Activated gamma-delta T cell treated with Interleukin-2 at 50 U/mL for 16 hours (primary cell): ENCODE measurements around the gene TTC22.

Experiments
- DNase-seq: peaks from one replicate; pipeline ENCODE4 v3.0.0-alpha.2; 2020

Gene TTC22

DNA sequence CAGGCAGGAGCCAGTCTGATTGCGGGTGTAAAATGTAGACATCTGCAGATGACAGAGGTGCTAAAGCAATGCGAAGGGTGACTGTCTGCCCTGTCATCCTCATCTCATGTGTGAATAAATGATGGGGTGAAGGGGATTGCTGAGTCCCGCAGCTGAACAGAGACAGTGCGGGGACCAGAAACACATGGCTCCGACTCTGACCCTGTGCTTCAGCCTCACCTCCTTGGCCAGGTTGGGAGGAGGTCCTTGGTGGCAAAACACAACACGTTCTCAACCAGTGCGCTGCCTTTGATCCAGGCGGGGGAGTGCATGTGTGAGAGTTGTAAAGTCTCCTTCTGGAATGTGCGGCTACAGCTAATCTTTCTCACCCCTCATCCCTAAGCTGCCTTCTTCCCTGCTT is 32.0 kb upstream of the TTC22 start:
- DNase-seq: no peak

DNA sequence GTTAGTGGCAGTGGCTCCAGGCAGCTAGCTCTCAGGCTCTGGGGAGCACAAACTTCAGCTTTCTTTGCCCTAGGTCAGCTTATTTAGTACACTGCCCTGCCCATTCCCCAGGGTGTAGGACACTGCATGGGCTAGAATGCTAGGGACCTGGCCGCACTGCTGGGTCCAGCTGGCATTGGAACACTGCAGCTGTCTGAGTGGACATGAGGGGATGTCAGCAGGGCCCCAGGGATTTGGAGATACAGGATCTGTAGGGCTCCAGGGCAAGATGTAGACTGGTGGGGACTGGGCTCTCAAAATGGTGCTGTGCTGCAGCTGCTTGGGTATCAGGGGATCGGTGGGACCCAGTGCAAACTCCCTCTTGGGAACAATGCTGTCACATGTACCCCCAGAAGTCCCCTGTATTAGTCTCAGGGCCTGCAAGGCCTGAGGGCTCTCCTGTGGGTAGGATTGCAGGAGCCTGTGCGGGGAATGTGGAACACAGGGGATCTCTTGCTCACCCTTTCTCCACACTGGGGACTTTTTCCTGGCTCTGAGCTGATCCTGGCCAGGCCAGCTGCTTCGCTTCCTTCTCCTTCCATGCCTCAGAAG is 25.2 kb upstream of the TTC22 start:
- no peak for DNase-seq

DNA sequence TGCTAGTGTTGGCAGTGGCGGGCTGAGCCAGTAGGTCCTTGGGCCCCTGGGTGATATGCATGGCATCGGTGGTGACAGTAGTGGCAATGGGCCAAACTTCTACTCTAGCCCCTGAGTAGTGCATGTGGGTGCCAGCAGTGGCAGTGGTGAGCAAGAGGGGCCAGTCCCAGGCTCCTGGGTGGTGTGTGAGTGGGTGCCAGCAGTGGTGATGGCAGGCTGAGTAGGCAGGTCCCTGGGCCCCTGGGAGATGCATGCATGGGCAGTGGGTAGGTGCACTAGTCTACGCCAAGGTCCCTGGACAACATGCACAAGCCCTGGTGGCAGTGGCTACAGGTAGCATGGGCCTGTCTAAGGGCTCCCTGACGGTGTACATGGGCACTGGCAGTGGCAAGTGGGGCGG is 24.6 kb upstream of the TTC22 start:
- DNase-seq: no peak

DNA sequence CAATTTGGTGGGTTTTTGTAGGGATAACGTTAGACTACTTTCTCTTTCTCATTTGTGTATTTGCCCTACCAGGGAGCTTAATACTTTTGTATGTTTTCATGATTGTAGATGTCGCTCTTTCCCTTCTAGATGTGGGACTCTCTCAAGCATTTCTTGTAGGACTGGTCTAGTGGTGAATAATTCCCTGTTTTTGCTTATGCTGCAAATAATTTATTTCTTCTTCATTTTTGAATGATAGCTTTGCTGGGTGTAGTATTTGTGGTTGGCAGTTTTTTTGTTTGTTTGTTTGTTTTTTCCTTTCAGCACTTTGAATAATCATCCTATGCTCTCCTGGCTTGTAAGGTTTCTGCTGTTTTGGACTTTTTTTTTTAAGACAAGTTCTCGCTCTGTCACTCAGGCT is 22.5 kb upstream of the TTC22 start:
- DNase-seq: no peak

DNA sequence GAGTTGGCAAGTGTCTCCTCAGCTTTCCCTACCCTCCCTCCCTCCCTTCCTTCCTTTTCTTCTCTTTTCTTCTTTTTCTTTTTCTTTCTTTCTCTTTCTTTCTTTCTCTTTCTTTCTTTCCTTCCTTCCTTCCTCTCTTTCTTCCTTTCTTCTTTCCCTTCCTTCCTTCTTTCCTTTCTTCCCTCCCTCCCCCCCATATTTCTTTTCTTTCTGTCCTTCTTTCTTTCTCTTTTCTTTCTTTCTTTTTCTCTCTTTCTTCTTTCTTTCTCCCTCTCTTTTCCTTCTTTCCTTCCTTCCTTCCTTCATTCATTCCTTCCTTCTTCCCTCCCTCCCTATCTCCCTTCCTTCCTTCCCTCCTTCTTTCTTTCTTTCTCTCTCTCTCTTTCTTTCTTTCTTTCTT is 18.6 kb upstream of the TTC22 start:
- DNase-seq: no peak

DNA sequence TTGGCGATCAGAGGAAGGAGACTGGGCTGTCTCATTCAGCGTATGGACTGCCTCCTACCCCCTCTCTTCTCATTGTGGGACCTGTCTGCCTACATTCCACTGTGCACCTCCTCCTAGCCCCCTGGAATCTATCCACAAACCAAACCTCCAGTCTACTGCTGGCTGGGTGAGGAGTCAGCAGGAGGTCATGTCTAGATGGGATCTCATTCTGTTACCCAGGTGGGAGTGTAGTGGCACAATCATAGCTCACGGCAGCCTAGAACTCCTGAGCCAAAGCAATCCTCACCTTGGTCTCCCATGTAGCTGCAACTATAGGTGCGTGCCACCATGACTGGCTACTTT is 18.0 kb upstream of the TTC22 start:
- DNase-seq: no peak

DNA sequence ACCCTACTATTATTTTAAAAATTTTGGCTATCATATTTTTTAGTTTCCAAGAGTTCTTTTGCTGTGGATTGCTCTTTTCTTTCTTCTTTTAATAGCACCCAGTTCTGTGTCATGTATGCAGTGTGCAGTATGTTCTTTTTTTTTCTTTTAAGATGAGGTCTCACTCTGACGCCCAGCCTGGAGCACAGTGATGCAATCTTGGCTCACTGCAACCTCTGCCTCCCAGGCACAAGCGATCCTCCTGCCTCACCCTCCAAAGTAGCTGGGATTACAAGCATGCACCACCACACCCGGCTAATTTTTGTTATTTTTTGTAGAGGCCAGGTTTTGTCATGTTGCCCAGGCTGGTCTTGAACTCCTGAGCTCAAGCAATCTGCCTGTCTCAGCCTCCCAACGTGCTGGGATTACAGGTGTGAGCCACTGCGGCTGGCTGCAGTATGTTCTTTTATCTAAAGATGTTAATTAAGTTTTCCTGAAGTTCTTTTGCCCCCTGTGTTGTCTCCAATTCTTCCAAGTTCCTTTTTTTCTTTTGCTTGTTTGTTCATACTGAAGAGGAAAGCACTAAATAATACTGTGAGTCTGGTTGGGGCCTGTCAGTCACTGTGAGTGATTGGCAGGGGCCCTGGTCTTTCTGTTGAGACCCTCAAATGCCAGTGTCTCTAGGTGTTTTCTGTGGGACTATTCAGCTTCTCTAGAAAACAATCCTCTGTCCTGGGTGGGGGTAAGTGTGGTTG is 17.5 kb upstream of the TTC22 start:
- DNase-seq: no peak

DNA sequence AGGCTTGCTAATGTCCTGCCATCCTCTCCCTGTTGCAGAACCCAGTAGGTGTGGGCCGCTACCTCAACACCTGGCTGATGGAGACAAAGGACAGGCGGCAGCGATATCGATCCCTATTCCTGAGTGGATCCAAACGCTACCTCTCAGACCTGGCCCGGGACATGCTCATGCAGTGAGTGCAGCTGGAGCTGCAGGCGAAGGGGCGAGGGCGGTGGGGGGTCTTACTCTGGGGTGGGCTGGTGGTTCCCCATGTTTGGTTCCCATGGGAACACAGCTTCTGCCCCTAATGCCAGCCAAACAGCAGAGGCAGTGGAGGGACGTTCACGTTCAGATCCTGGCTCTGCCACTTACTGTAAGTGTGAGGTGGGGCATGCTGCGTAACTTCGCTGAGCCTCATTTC is 15.8 kb upstream of the TTC22 start:
- DNase-seq: no peak

DNA sequence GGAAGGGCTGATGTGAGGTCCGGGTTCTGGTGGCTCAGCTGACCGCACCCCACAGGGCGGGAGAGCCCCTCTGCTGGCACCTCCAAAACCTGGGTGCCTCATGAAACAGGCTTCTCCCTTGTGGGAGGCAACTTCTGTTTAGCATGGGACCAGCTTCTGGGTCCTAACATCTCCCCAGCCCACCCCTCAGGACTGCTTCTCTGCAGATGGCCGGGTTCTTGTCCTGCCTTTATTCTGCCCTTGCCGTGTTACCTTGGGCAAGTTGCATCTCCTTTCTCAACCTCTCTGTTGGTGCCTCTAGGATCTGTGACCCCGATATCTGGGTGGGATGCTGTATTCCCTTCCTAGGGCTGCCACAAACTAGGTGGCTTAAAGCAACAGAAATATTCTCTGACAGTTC is 15.0 kb upstream of the TTC22 start:
- no peak for DNase-seq

DNA sequence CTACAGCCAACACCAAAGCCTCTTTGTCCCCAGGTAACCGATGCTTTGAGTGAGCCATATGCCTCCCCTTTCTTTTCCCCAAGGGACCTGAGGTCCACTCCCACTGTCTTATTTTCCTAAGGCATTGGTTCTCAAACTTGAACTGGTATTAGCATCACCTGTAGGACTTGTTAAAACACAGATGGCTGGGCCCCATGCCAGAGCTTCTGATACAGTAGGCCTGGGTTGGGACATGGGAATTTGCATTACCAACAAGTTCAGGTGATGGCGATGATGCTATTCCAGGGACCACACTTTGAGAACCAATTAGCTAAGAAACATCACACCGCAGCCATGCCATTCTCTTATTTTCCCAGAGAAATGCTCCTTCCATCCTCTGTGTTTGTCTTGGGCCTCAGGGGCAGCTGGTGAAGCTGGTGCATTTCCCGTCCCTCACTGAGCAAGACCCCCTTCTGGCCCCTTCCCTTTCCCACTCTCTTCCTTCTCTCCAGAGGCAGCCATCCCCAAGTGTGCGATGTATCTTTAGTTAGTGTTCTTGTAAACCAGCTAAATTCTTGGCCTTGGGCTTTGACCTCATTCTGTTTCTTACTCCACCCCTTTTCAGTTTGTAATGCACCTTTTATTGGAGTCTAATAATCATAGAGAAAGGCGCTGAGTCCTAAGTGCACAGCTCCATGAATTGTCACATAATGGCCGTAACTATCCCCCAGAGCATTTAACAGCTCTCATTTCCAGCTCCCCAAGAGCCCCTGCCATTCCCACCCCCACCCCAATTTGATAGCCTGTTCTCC is 14.2 kb upstream of the TTC22 start:
- DNase-seq: no peak

DNA sequence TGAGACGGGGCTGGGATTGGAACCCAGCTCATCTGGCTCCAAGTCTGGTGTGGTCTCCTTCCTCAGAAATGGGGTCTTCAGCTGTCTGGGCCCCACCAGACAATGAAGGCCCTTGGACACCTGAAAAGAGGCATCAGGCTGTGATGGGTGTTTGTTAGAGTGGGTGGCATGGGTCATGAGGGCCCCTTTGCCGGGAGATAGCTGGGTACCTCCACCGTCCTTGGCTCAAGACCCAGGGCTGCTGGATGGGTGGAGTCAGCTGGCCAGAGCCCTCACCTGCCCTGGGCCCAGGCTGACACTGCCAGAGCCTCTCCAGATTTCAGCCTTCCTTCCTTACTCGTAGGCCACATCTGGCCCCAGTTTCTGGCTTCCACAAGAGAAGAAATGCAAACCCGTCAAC is 13.4 kb upstream of the TTC22 start:
- no peak for DNase-seq

DNA sequence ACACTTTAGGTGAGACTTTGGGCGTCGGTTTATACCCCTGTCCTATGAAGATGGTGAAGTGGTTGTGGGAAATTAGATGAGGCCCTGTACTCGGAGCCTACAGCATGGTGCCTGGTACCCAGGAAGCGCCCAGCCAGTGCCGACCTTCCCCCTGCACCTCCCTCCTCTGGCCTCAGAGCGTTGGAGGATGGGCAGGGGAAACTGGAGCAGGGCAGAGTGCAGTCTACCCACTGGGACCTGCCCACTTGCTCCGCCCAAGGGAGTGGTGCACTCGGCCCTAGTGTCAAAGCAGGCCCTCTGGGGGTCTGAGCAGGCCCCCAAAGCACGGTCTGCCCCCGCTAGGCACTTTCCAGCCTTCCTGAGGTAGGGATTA is 13.0 kb upstream of the TTC22 start:
- no peak for DNase-seq

DNA sequence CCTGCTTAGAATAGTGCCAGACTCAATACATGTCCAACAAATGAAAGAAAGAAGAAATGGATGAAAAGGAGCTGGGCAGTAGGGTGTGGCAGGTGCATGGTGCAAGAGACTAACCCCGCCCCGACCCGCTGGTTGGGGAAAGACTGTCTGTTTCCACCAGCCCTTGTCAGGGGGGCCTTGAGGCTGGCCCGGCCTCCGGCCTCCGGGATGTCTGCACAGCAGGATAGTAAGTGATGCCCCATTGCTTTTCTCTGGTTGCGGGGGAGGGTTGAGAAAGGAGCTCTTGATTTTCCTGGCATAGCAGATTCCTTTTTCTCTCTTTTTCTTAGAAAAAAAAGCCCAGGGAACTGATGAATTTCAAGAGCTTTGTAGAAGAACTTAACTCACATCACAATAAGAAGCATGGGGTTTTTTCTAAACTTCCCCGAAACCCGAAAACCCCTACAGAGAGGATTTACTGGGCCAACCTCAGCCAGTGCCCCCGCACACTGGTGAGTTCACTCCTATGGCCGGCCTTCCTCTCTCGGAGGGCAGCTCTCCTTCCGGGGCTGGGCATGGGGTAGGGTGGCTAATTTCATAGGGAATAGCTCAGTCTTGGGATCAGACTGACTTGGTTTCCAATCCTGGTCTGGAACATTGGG is 12.5 kb upstream of the TTC22 start:
- DNase-seq: no peak

DNA sequence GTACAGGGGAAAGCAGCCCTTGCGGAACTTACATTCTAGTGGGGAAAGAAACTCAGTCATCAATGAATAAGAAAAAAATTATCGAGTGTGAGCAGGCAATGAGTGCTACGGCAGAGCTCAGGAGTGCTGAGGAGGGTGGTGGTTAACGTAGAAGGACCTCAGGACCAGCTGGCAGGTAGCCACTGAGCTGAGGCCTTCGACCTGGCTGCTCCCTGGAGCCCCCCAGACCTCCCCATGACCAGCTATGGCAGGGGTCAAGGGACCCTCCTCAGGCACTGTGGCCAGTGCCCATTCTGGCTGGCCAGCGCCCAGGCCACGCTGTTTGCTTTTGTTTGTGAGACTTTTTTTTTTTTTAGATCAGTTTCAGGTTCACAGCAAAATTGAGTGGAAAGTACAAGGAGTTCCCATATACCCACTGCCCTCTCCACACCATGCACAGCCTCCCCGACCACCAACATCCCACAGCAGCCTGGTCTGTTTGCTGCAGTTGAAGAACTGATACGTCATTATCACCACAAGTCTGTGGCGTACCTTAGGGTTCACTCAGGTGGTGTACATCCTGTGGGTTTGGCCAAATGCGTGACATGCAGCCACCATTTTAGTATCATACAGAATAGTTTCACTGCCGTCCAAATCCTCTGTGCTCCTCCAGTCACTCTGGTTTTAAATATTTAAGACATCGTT is 11.8 kb upstream of the TTC22 start:
- no peak for DNase-seq

DNA sequence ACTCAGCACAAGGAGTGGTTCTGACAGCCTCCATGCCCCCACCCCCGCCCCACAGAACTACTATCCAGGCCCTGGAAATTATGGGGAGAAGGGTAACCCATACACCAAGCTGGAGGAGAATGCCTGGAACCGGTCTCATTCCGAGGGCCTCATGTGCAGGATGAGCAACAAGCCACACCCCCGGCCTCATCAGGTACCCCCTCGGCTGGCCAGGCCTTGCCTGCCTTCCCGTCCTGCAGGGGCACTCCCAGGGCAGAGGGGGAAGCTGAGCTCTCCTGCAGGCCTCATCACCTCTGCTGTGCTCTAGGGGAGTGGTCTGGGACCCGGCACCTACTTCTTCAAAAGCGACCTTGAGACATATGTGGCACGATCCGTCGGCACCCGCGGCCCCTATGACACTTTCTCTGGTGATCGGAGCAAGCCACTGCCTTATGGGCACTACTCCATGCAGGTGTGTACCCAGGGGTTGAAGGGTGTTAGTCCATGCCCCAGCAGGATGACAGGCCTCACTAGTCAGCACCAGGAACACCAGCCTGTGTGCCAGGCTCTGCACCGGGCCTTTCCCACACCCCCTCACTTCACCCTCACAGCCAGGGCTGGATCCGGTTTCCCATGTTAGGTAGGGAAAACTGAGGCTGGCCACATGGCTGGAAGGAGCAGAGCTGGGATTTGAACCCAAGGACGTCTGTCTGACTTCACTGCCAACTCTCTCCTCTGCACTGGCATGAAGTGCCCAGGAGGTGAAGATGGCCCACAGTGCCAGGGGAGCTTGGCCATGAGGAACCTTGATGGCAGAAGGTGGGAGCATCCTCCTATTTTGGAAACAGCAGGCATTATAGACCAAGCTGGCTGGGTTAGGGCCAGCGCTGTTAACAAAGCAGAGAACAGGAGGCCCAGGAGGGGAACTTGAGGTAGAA is 10.9 kb upstream of the TTC22 start:
- DNase-seq: no peak

DNA sequence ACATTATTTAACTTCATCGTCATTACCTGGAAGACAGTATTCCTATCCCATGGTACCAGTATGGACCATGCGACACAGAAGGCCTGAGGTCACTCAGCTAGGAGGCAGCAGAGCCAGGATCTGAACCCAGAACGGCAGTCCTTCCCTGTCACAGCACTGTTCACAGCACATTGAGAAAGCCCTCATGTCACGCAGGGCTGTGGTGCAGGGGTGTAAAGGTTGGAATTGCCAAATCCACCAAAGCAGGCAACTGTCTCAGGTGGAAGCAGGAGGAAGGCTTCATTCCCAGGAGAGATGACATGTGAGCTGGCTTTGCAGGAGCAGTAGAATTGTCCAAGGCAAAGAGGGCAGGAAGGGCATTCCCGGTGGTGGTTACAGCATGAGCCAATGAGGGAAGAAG is 9.9 kb upstream of the TTC22 start:
- DNase-seq: no peak

DNA sequence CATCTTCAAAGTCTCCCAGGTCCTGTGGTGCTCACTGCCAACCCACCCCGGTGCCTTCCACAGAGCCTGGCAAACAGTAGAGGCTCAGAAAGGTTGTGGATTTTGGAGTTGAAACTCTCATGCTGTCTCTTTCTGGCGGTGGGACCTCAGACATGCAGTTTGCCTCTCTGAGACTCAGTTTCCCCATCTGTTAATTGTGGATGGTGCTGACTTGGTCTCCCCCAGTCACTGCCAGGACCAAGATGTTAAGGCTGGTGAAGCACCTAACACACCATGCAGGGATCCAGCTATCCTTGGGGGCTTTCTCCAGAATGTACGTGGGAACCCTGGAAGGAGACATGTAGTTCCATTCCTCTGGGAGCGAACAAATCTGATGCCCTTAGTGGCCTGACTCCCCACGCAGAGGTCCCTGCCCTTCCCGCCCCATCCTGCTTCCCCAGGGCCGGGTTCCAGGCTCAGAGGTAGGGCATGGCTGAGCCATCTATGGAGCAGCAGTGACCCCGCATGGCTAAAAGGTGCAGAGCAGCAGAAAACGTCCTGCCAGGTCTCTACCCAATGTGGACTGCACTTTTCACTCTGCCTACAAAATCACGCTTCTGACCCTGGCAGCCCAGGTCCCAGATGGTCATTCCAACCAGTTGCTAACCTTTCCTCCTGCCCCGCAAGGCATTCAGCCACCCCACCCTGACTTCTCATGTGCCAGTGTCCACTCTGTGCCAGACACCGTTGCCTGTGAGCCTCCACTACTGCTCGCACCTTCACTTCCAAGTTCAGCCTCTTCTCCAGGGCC is 9.2 kb upstream of the TTC22 start:
- DNase-seq: peak; percentile 60

DNA sequence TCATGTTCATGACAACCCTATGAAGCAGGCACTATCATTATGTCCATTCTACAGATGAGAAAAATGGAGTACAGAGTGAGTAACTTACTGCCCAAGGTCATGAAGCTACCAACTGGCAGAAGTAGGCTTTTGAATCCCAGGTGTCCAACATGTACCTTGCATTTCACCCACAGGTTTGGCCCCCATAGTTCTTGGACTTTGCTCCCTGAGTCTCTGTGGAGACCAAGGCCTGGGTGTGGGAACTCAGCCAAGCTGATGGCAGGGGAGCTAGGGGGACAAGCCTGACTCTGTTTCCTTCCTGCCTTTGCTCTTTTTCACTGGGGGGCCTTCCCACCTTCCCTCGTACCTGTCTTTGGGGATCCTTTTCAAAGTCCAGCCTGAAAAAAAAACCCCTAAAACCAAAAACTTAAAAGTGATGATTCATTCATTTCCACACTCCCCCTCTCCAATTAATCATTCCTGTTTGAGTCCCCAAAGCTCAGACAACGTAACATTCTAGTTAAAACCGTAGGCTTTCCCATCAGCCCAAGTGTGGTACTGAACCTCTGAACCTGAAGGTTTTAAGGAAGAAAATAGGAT is 8.5 kb upstream of the TTC22 start:
- DNase-seq: no peak

DNA sequence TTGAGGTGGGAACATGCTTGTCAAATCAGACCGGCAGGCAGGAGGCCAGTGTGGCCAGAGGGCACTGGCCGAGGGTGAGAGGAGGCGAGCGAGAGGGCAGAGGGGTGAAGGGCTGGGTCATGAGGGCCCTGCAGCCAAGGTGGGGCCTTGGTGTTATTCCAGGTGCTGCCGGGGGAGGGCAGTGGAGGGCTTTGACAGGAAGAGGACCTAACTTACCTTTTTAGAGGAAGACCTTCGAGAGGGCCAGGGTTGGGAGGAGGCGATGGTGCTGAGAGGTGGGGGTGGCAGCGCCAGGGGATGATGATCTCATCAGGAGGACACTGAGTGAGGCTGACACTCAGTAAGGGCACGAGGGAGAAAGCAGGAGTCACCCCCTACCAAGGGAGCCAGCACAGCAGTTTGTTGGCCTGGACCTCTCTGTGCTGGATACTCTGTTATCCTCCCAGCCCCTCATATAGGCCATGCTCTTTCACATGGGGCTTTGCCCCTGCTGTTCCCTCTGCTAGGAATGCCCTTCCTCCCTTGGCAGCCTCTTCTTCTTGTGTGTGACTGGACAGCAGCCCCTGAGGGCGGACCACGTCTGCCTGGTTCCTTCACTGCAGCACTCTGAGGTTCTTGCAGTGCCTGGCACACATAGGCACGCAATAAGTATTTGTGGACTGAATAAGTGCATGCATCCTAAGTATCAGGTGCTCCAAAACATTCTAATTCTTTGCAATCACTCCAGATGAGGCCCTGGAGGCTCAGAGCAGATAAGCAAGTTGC is 7.5 kb upstream of the TTC22 start:
- no peak for DNase-seq

DNA sequence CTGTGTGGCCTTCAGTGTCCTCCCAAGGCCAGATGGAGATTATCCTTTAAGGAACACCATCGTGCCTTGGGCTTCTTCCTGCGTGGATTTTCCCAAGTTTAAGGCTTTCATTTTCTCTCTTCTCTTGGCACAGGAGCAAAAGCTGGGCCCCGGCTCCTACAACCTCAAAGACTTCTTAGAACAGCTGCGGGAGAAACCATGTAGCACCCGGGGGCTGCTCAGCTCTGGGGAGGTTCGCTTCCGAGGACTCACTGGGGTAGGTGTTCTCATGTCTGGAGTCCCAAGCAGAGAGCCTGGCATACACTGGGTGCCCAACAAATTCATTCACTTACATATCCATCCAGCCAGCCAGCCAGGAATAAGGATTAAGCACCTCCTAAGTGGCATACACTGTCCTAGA is 6.6 kb upstream of the TTC22 start:
- DNase-seq: no peak
